Kidney (tissue), 14 donors: ENCODE results near the gene SMARCC2. TPM values are rescaled to one million over a fixed set of nuclear protein-coding genes. Genes with fewer than 3 reads are reported as not detected.

Source experiments
- DNase-seq, 5 donors: peaks; one replicate each; pipeline ENCODE4 v3.0.0-alpha.2; 2013 to 2020
- FAIRE-seq: peaks from 2 replicates; lab custom pipeline; 2012; peaks lifted over from hg19 to GRCh38; lab: Jason Lieb, UNC
- H3K27ac ChIP-seq, 2 donors: one replicate each; pipeline ENCODE4 v1.7.0; 2013; ENCODE audit warnings: low read depth in 2 of 2, low read length in 2 of 2, inconsistent platforms in 1 of 2
- H3K27me3 ChIP-seq: one replicate; pipeline ENCODE4 v1.7.1; 2013; ENCODE audit warnings: low read length, inconsistent platforms; ENCODE audit not compliant: control insufficient read depth, insufficient read depth
- H3K36me3 ChIP-seq, 3 donors: one replicate each; pipeline versions ENCODE4 v1.7.0 to v1.7.1; 2013; ENCODE audit warnings: low read length in 3 of 3, control low read depth in 1 of 3, inconsistent platforms in 1 of 3; ENCODE audit not compliant: insufficient read depth in 3 of 3, control insufficient read depth in 2 of 3
- H3K4me1 ChIP-seq, 3 donors: one replicate each; pipeline versions ENCODE4 v1.7.0 to v1.7.1; 2013; ENCODE audit warnings: low read length in 3 of 3, inconsistent platforms in 1 of 3, low read depth in 1 of 3; ENCODE audit not compliant: control insufficient read depth in 2 of 3, insufficient read depth in 2 of 3
- H3K4me3 ChIP-seq, 3 donors: one replicate each; pipeline versions ENCODE4 v1.7.0 to v1.8.1; 2013; ENCODE audit warnings: low read length in 3 of 3, control low read depth in 1 of 3, inconsistent platforms in 1 of 3
- H3K9ac ChIP-seq, 3 donors: one replicate each; pipeline versions ENCODE4 v1.7.0 to v1.7.1; 2013; ENCODE audit warnings: low read length in 3 of 3, control low read depth in 1 of 3, inconsistent platforms in 1 of 3
- H3K9me3 ChIP-seq, 3 donors: one replicate each; pipeline versions ENCODE4 v1.7.0 to v1.7.1; 2013; ENCODE audit warnings: low read length in 3 of 3, control low read depth in 1 of 3, inconsistent platforms in 1 of 3; ENCODE audit not compliant: control insufficient read depth in 2 of 3, insufficient read depth in 1 of 3
- CTCF ChIP-seq: IDR thresholded peaks from 3 replicates; pipeline ENCODE4 v1.5.1; 2012; ENCODE audit warnings: mild to moderate bottlenecking, moderate library complexity, borderline replicate concordance; ENCODE audit not compliant: insufficient read depth; ENCODE audit errors: extremely low read depth
- intact Hi-C: fragments of 100-400 bp; cut with DNase I; formaldehyde crosslinking; loops from one replicate; pipeline ENCODE4 v1.11.1; 2022
- polyA plus RNA-seq: library from polyadenylated mRNA; stranded (reverse); fragments of 350-450 nt; fragmentation: Illumina TruSeq; extraction: RNeasy Lipid Tissue Mini Kit (QIAGEN cat#74804); gene quantifications from one replicate; pipeline ENCODE4 v1.2.3, GENCODE V29; 2014; ENCODE audit warnings: low read depth, low replicate concordance; ENCODE audit not compliant: insufficient read depth
- total RNA-seq: library from RNA; stranded (reverse); fragmentation: NEBNext Ultra II Directional; extraction: Animal tissue kit (Norgen Biotek cat#: 25700); gene quantifications from one replicate; pipeline ENCODE4 v1.2.1, GENCODE V29; 2021
- donor health status: control.
- donor health status: control.
- donor health status: control.
- donor health status: control.
- donor health status: control.
- donor health status: DM: yes; HTN: yes; CAD: no.
- donor health status: Normal renal cell carcinoma (clear cell type).

The SMARCC2 gene
- total and polyA plus RNA-seq, 2 donors from 2014 or later, result 18.8 to 112 TPM

- intact Hi-C loops, result no loop called here
- Histone ChIP-seq H3K4me1 (peaks cover 11 to 25% (median 12%) of the 10 kb centered on the region in 3 donors), H3K36me3 (peaks cover 4 to 25% (median 24%) of the 10 kb centered on the region in 3 donors), H3K4me3 (no peak overlapping the region), H3K9ac (no peak overlapping the region), H3K27me3 (no peaks in the 10 kb centered on the region), H3K27ac (no peak overlapping the region), H3K9me3 (no peaks in the 10 kb centered on the region)
- DNase-seq, result no peak
- FAIRE-seq, result no peak
- no peak for TF ChIP-seq CTCF
Measured at GRCh38 chr12:56130876-56131275, 58.4 kb downstream of the SMARCC2 start.

- peak in 3 of 5 donors; percentile 21 to 63 (median 29) for DNase-seq
- Histone ChIP-seq H3K27me3 (no peaks in the 10 kb centered on the region), H3K36me3 (peaks cover 4 to 25% (median 24%) of the 10 kb centered on the region in 3 donors), H3K4me1 (peaks cover 11 to 25% (median 12%) of the 10 kb centered on the region in 3 donors), H3K9me3 (no peaks in the 10 kb centered on the region), H3K9ac (peak overlapping the region in 1 of 3 donors; percentile 90), H3K4me3 (peak overlapping the region in 1 of 3 donors; percentile 80), H3K27ac (no peak overlapping the region)
- intact Hi-C loops, result loop anchor here (10.0 kb wide), 1 partner anchor 55 kb away; the partner anchor contains the start of gene SMARCC2
- FAIRE-seq, result no peak
- TF ChIP-seq CTCF, result no peak
Measured at GRCh38 chr12:56129942-56130495, 59.3 kb downstream of the SMARCC2 start.

GRCh38 chr12:56129206-56129941, 59.9 kb downstream of the SMARCC2 start:
- DNase-seq (peak; percentile 81 to 92 (median 87)), FAIRE-seq (no peak)
- peak overlapping the region; percentile 80 to 83 (median 82) for H3K4me3 ChIP-seq
- intact Hi-C loops, result loop anchor here (10.0 kb wide), 1 partner anchor 55 kb away; the partner anchor contains the start of gene SMARCC2
- no peaks in the 10 kb centered on the region for H3K9me3 ChIP-seq
- peak overlapping the region; percentile 77 to 95 (median 90) for H3K9ac ChIP-seq
- peaks cover 11 to 25% (median 12%) of the 10 kb centered on the region in 3 donors for H3K4me1 ChIP-seq
- H3K27me3 ChIP-seq, result no peaks in the 10 kb centered on the region
- no peak for TF ChIP-seq CTCF
- H3K36me3 ChIP-seq, result peaks cover 4 to 25% (median 24%) of the 10 kb centered on the region in 3 donors
- H3K27ac ChIP-seq, result peak overlapping the region; percentile 88 to 90
